Stomach (tissue), 9 donors: ENCODE data around the gene TUSC2. TPM values are rescaled to one million over a fixed set of nuclear protein-coding genes. Genes with fewer than 3 reads are reported as not detected.

Experiments
- DNase-seq, 2 donors: peaks; one replicate each; pipeline versions ENCODE4 v3.0.0 to v3.0.0-alpha.2; 2013 to 2019
- H3K27ac ChIP-seq, 5 donors: fragments of 200-600 bp in 4 of 5; sonication (generic) in 4 of 5; one replicate each; pipeline ENCODE4 v1.5.1; 2013 to 2019; ENCODE audit warnings: mild to moderate bottlenecking in 1 of 5, moderate library complexity in 1 of 5
- H3K27me3 ChIP-seq, 3 donors: fragments of 200-600 bp; sonication (generic); one replicate each; pipeline ENCODE4 v1.5.1; 2017 to 2019; ENCODE audit warnings: mixed run types in 1 of 3
- H3K36me3 ChIP-seq, 4 donors: fragments of 200-600 bp; sonication (generic); 1 replicate in 3 of 4; 2 replicates in 1 of 4; pipeline ENCODE4 v1.5.1; 2016 to 2019
- H3K4me1 ChIP-seq, 4 donors: fragments of 200-600 bp; sonication (generic); one replicate each; pipeline ENCODE4 v1.5.1; 2016 to 2019
- H3K4me3 ChIP-seq, 4 donors: fragments of 200-600 bp; sonication (generic) in 3 of 4; one replicate each; pipeline ENCODE4 v1.5.1; 2016 to 2019; ENCODE audit warnings: mild to moderate bottlenecking in 1 of 4
- H3K9me3 ChIP-seq, 4 donors: fragments of 200-600 bp; sonication (generic); one replicate each; pipeline ENCODE4 v1.5.1; 2016 to 2019
- EP300 ChIP-seq: sonication (generic); formaldehyde crosslinking; IDR thresholded peaks from one replicate; pipeline ENCODE4 v1.6.1; 2017; ENCODE audit warnings: antibody characterized with exemption
- POLR2A ChIP-seq, 4 donors: fragments of 450-650 bp; IDR thresholded peaks; one replicate each; pipeline ENCODE4 v1.6.1; 2016; ENCODE audit warnings: antibody characterized with exemption in 4 of 4, control low read depth in 2 of 4, mild to moderate bottlenecking in 1 of 4, moderate library complexity in 1 of 4
- POLR2AphosphoS5 ChIP-seq, 3 donors: sonication (generic); formaldehyde crosslinking; IDR thresholded peaks; one replicate each; pipeline ENCODE4 v1.6.1; 2016; ENCODE audit warnings: antibody characterized with exemption in 3 of 3
- WGBS, 5 donors: extraction: QIAGEN DNeasy Blood & Tissue Kit in 3 of 5; methylation state at CpG; one replicate each; pipeline versions ENCODE4 v1.1.5 to v1.1.7; 2013 to 2018; 5-methylcytosine and 5-hydroxymethylcytosine counted together
- intact Hi-C: fragments of 100-400 bp; cut with DNase I; formaldehyde crosslinking; loops from one replicate; pipeline ENCODE4 v1.15.1; 2023; ENCODE audit warnings: low total_unique reads
- polyA plus RNA-seq, 3 donors: library from polyadenylated mRNA; stranded (reverse); fragments of 200-250 nt; gene quantifications; one replicate each; pipeline ENCODE4 v1.2.3, GENCODE V29; 2013
- total RNA-seq, 5 donors: library from RNA; depleted of rRNA; stranded (reverse); fragments of >200 nt; gene quantifications; one replicate each; pipeline versions ENCODE4 v1.1.0 to v1.2.3, GENCODE V29; 2014 to 2016
- TF ChIP-seq, protein P1 (sequence below), 7 experiments: fragments of 450-650 bp in 4 of 7; fragments of 200-600 bp in 3 of 7; sonication (generic) in 3 of 7; IDR thresholded peaks; one replicate each; pipeline ENCODE4 v1.5.1; 2016 to 2019; ENCODE audit warnings: antibody characterized with exemption in 7 of 7, control low read depth in 2 of 7, mild to moderate bottlenecking in 1 of 7
- donor health status: healthy with polysubstance abuse.
- donor health status: Bipolar disorder and iron deficiency.
- donor health status: healthy.

The TUSC2 gene
- total and polyA plus RNA-seq, 8 donors: 2.3 to 63.4 (median 40.3) TPM; not detected in 1

- Histone ChIP-seq H3K27me3 (peaks cover 0 to 6% (median 0%) of the 10 kb centered on the region in 3 donors), H3K27ac (no peak overlapping the region), H3K36me3 (peaks cover 0 to 6% (median 0%) of the 10 kb centered on the region in 4 donors), H3K4me3 (no peak overlapping the region), H3K4me1 (no peaks in the 10 kb centered on the region), H3K9me3 (no peaks in the 10 kb centered on the region)
- no peak for TF ChIP-seq POLR2A (IDR thresholded peaks at IDR 0.05)
- no peak for TF ChIP-seq EP300
- no peak for TF ChIP-seq POLR2AphosphoS5 (IDR thresholded peaks at IDR 0.05)
- TF ChIP-seq, protein P1, sequence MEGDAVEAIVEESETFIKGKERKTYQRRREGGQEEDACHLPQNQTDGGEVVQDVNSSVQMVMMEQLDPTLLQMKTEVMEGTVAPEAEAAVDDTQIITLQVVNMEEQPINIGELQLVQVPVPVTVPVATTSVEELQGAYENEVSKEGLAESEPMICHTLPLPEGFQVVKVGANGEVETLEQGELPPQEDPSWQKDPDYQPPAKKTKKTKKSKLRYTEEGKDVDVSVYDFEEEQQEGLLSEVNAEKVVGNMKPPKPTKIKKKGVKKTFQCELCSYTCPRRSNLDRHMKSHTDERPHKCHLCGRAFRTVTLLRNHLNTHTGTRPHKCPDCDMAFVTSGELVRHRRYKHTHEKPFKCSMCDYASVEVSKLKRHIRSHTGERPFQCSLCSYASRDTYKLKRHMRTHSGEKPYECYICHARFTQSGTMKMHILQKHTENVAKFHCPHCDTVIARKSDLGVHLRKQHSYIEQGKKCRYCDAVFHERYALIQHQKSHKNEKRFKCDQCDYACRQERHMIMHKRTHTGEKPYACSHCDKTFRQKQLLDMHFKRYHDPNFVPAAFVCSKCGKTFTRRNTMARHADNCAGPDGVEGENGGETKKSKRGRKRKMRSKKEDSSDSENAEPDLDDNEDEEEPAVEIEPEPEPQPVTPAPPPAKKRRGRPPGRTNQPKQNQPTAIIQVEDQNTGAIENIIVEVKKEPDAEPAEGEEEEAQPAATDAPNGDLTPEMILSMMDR (IDR thresholded peaks at IDR 0.05): no peak
- intact Hi-C loops: loop anchor here (10.0 kb wide), 1 partner anchor 161 kb away; no protein-coding TSS in a partner anchor
- WGBS, 5 donors: 51 to 63% (median 58%) methylated on average over 12 of the region's 12 CpGs
- no peak for DNase-seq
These were observed 45.4 kb upstream of the TUSC2 start for GRCh38 chr3:50373146-50374051.

DNA sequence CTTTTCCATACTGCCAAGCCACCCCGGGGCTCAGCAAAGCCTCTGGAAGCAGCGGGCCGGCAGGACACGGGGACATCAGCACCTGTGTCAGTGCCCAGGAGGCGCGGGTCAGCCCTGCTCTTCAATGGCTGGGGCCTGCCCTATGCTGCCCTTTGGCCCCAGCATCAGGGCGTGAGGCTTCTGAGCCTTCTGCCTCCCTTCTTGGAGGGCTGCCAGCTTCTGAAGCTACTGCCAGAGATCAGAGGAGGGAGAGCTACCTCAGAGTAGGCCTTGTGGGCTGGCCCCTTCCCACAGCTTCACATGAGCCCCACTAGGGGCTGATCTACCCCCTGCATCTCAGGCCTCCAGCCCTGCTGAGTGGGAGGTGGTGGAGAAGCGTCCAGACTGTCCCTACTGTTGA is 44.3 kb upstream of the TUSC2 start:
- H3K36me3 ChIP-seq: no peaks in the 10 kb centered on the region
- H3K9me3 ChIP-seq: no peaks in the 10 kb centered on the region
- peak in 1 of 2 donors; percentile 69 for DNase-seq
- no peak overlapping the region for H3K27ac ChIP-seq
- TF ChIP-seq, protein P1 (IDR thresholded peaks at IDR 0.05): no peak
- TF ChIP-seq EP300: no peak
- TF ChIP-seq POLR2A (IDR thresholded peaks at IDR 0.05): no peak
- TF ChIP-seq POLR2AphosphoS5 (IDR thresholded peaks at IDR 0.05): no peak
- H3K4me1 ChIP-seq: peaks cover 0 to 6% (median 0%) of the 10 kb centered on the region in 4 donors
- WGBS, 5 donors: 46 to 57% (median 49%) methylated on average over 8 of the region's 8 CpGs
- peaks cover 0 to 6% (median 0%) of the 10 kb centered on the region in 3 donors for H3K27me3 ChIP-seq
- no peak overlapping the region for H3K4me3 ChIP-seq
- intact Hi-C loops: loop anchor here (10.0 kb wide), 1 partner anchor 162 kb away; no protein-coding TSS in a partner anchor

- Histone ChIP-seq H3K27ac (no peak overlapping the region), H3K36me3 (no peaks in the 10 kb centered on the region), H3K4me3 (no peak overlapping the region), H3K27me3 (peaks cover 0 to 6% (median 0%) of the 10 kb centered on the region in 3 donors), H3K9me3 (no peaks in the 10 kb centered on the region), H3K4me1 (peaks cover 0 to 18% (median 2%) of the 10 kb centered on the region in 4 donors)
- 65 to 76% (median 75%) methylated on average over 3 of the region's 3 CpGs for WGBS, 5 donors
- TF ChIP-seq POLR2A (IDR thresholded peaks at IDR 0.05) (no peak), EP300 (no peak), POLR2AphosphoS5 (IDR thresholded peaks at IDR 0.05) (no peak)
- TF ChIP-seq, protein P1 (IDR thresholded peaks at IDR 0.05): no peak
- DNase-seq: no peak
- intact Hi-C loops: loop anchor here (10.0 kb wide), 1 partner anchor 164 kb away; no protein-coding TSS in a partner anchor
These were observed 43.2 kb upstream of the TUSC2 start for GRCh38 chr3:50371133-50371685.

DNA sequence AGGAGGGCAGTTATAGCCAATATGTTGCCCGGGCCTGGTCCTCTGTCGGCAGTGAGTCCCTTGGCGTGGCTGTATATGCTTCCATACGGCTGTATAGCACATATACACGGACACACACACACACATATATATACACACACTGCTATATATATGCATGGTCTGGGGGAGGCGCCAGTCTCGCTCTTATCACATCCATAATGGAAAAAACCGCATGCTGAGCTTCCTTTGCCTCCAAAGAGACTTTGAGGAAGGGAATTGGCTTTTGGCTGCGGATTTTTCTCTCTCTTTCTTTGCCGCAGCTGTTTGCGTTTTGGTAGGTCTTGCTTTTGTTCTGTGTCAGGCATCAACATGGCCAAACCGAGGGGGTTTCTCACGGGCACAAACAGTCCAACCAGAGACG is 42.6 kb upstream of the TUSC2 start:
- no peak overlapping the region for H3K4me3 ChIP-seq
- TF ChIP-seq, protein P1 (IDR thresholded peaks at IDR 0.05): no peak
- TF ChIP-seq EP300 (no peak), POLR2AphosphoS5 (IDR thresholded peaks at IDR 0.05) (no peak), POLR2A (IDR thresholded peaks at IDR 0.05) (no peak)
- peaks cover 0 to 6% (median 0%) of the 10 kb centered on the region in 3 donors for H3K27me3 ChIP-seq
- H3K36me3 ChIP-seq: no peaks in the 10 kb centered on the region
- no peaks in the 10 kb centered on the region for H3K9me3 ChIP-seq
- peaks cover 0 to 24% (median 5%) of the 10 kb centered on the region in 4 donors for H3K4me1 ChIP-seq
- intact Hi-C loops: loop anchor here (10.0 kb wide), 1 partner anchor 164 kb away; no protein-coding TSS in a partner anchor
- DNase-seq: peak in 1 of 2 donors; percentile 78
- 37 to 54% (median 45%) methylated on average over 12 to 14 of the region's 14 CpGs for WGBS, 5 donors
- H3K27ac ChIP-seq: no peak overlapping the region
